Sigmoid colon (tissue), 4 donors: ENCODE data around the gene MTFP1.
"Not testable (repeated sequence)": the region's sequence is repeated elsewhere in the genome, so short reads cannot be mapped to it uniquely, and the experiment has no call there.

Source experiments
- EP300 ChIP-seq, 4 donors: sonication (generic); formaldehyde crosslinking; IDR thresholded peaks; one replicate each; pipeline ENCODE4 v1.6.1; 2017; ENCODE audit warnings: antibody characterized with exemption in 4 of 4
- POLR2A ChIP-seq, 2 donors: fragments of 450-650 bp; IDR thresholded peaks; one replicate each; pipeline ENCODE4 v1.6.1; 2016; ENCODE audit warnings: antibody characterized with exemption in 2 of 2, mild to moderate bottlenecking in 2 of 2, moderate library complexity in 2 of 2
- POLR2AphosphoS5 ChIP-seq, 4 donors: sonication (generic); formaldehyde crosslinking; IDR thresholded peaks; one replicate each; pipeline ENCODE4 v1.6.1; 2017; ENCODE audit warnings: antibody characterized with exemption in 4 of 4
- TF ChIP-seq, protein P1 (sequence below), 4 experiments: fragments of 450-650 bp in 3 of 4; fragments of 200-600 bp in 1 of 4; IDR thresholded peaks; one replicate each; pipeline ENCODE4 v1.5.1; 2016 to 2019; ENCODE audit warnings: antibody characterized with exemption in 4 of 4, mild to moderate bottlenecking in 3 of 4, moderate library complexity in 2 of 4

DNA sequence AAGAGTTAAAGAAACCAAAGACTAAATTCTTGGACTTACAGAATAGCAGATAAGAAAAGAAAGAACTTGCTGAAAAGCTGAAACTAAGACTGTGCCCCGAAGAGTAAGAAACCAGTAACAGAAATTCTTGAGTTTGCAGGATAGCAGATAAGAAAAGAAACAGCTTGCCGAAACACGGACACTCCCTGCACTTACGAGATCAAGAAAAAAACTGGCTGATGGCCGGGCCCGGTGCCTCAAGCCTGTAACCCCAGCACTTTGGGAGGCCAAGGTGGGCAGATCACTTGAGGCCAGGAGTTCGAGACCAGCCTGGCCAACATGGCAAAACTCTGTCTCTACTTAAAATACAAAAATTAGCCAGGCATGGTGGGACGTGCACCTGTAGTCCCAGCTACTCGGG lies 25.9 kb downstream of the MTFP1 start:
- not testable (repeated sequence) for TF ChIP-seq POLR2AphosphoS5, POLR2A, EP300 (IDR thresholded peaks at IDR 0.05)
- TF ChIP-seq, protein P1, sequence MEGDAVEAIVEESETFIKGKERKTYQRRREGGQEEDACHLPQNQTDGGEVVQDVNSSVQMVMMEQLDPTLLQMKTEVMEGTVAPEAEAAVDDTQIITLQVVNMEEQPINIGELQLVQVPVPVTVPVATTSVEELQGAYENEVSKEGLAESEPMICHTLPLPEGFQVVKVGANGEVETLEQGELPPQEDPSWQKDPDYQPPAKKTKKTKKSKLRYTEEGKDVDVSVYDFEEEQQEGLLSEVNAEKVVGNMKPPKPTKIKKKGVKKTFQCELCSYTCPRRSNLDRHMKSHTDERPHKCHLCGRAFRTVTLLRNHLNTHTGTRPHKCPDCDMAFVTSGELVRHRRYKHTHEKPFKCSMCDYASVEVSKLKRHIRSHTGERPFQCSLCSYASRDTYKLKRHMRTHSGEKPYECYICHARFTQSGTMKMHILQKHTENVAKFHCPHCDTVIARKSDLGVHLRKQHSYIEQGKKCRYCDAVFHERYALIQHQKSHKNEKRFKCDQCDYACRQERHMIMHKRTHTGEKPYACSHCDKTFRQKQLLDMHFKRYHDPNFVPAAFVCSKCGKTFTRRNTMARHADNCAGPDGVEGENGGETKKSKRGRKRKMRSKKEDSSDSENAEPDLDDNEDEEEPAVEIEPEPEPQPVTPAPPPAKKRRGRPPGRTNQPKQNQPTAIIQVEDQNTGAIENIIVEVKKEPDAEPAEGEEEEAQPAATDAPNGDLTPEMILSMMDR (IDR thresholded peaks at IDR 0.05) = not testable (repeated sequence)
